ENCODE measurements around the gene PHACTR3.

The PHACTR3 gene

DNA sequence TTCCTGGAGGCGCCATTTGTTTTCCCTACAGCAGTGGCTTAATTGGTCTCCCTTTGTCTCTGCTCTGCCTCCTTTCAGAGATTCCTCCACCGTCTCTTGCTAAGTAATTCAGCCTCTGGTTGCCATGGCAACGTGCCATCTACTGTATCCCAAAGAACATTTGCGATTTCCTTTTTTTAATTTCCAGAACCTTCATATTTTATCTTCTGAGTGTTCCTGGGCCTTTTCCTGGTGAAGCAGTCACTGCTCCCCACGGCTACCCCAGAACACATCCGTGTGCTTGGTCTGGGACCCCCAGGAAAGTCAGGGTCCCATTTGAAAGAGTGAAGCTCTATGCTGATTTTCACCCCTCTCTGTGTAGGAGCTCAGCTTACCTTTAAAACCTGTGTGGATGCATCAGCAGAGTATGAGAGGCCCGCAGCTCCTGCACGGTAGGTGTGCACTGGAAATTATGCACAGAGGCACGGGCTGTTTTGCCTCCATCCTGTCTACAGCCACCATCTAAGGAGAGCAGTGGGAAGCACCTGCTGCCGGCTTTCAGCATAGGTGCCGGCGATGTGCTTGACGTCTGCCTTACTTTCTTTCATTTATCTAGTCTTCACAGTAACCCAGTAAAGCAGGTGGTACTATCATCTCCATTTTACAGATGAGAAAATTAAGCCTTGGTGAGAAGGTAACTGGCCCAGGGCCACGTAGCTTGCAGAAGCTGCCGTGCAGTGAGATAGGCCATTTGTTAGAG lies 206.3 kb downstream of the PHACTR3 start:
- H2AFZ ChIP-seq (ENCODE audit: insufficient read depth, low read length, poor library complexity) = no peak overlapping the region
- no peaks in the 10 kb centered on the region for H3K27me3 ChIP-seq (ENCODE audit: insufficient read depth, low read length)
- no peak overlapping the region for H2BK12ac ChIP-seq (ENCODE audit: low read length)
- H4K8ac ChIP-seq (ENCODE audit: low read depth, low read length) = no peak overlapping the region
- H3K36me3 ChIP-seq (ENCODE audit: control insufficient read depth in 1 of 2, insufficient read depth in 2 of 2, low read length in 2 of 2) = no peaks in the 10 kb centered on the region
- H3K14ac ChIP-seq (ENCODE audit: low read length) = no peak overlapping the region
- no peak overlapping the region for H3K18ac ChIP-seq (ENCODE audit: low read length)
- no CpG with 5 or more reads among the region's 15 CpGs for WGBS (ENCODE audit: extremely low coverage, insufficient coverage, insufficient read length)
- H3K4me2 ChIP-seq (ENCODE audit: low read length) = no peak overlapping the region
- no peak overlapping the region for H4K91ac ChIP-seq (ENCODE audit: low read depth, low read length)
- H3K4me3 ChIP-seq (ENCODE audit: low read depth, low read length) = no peak overlapping the region
- no peak overlapping the region for H3K9ac ChIP-seq (ENCODE audit: low read length)
- no peak overlapping the region for H2BK120ac ChIP-seq (ENCODE audit: insufficient read depth, low read length, poor library complexity)
- H3K79me1 ChIP-seq (ENCODE audit: low read length) = no peaks in the 10 kb centered on the region
- no peak overlapping the region for H3K23ac ChIP-seq (ENCODE audit: low read length)
- H3K9me3 ChIP-seq (ENCODE audit: insufficient read depth, low read depth, low read length) = peaks cover 10% of the 10 kb centered on the region
- no peak overlapping the region for H4K12ac ChIP-seq (ENCODE audit: low read depth, low read length)
- no peak overlapping the region for H3K27ac ChIP-seq (ENCODE audit: low read depth, low read length)
- DNase-seq = no peak
- no peak overlapping the region for H2AK5ac ChIP-seq (ENCODE audit: low read length)
- H3K79me2 ChIP-seq (ENCODE audit: control insufficient read depth, insufficient read depth, low read length, poor library complexity) = no peaks in the 10 kb centered on the region
- H2BK5ac ChIP-seq (ENCODE audit: low read depth, low read length, poor library complexity) = no peak overlapping the region
- H3K4me1 ChIP-seq (ENCODE audit: control insufficient read depth in 1 of 2, insufficient read depth in 2 of 2, low read length in 2 of 2) = no peaks in the 10 kb centered on the region
- H3K4ac ChIP-seq (ENCODE audit: low read depth, low read length) = no peak overlapping the region

- H3K4me2 ChIP-seq (ENCODE audit: low read length) = no peak overlapping the region
- H2AFZ ChIP-seq (ENCODE audit: insufficient read depth, low read length, poor library complexity) = no peak overlapping the region
- no peak for DNase-seq
- H3K4me3 ChIP-seq (ENCODE audit: low read depth, low read length) = no peak overlapping the region
- H3K14ac ChIP-seq (ENCODE audit: low read length) = no peak overlapping the region
- H3K36me3 ChIP-seq (ENCODE audit: control insufficient read depth in 1 of 2, insufficient read depth in 2 of 2, low read length in 2 of 2) = no peaks in the 10 kb centered on the region
- H4K12ac ChIP-seq (ENCODE audit: low read depth, low read length) = no peak overlapping the region
- H2BK12ac ChIP-seq (ENCODE audit: low read length) = no peak overlapping the region
- H4K8ac ChIP-seq (ENCODE audit: low read depth, low read length) = no peak overlapping the region
- no peak overlapping the region for H3K9ac ChIP-seq (ENCODE audit: low read length)
- H4K91ac ChIP-seq (ENCODE audit: low read depth, low read length) = no peak overlapping the region
- no peak overlapping the region for H2AK5ac ChIP-seq (ENCODE audit: low read length)
- H3K4me1 ChIP-seq (ENCODE audit: control insufficient read depth in 1 of 2, insufficient read depth in 2 of 2, low read length in 2 of 2) = no peaks in the 10 kb centered on the region
- H3K27ac ChIP-seq (ENCODE audit: low read depth, low read length) = no peak overlapping the region
- no peak overlapping the region for H3K23ac ChIP-seq (ENCODE audit: low read length)
- no peaks in the 10 kb centered on the region for H3K79me1 ChIP-seq (ENCODE audit: low read length)
- H2BK5ac ChIP-seq (ENCODE audit: low read depth, low read length, poor library complexity) = no peak overlapping the region
- WGBS (ENCODE audit: extremely low coverage, insufficient coverage, insufficient read length) = no CpG with 5 or more reads among the region's 7 CpGs
- no peak overlapping the region for H2BK120ac ChIP-seq (ENCODE audit: insufficient read depth, low read length, poor library complexity)
- no peak overlapping the region for H3K4ac ChIP-seq (ENCODE audit: low read depth, low read length)
- no peak overlapping the region for H3K18ac ChIP-seq (ENCODE audit: low read length)
- H3K79me2 ChIP-seq (ENCODE audit: control insufficient read depth, insufficient read depth, low read length, poor library complexity) = no peaks in the 10 kb centered on the region
- peaks cover 10% of the 10 kb centered on the region for H3K9me3 ChIP-seq (ENCODE audit: insufficient read depth, low read depth, low read length)
- no peaks in the 10 kb centered on the region for H3K27me3 ChIP-seq (ENCODE audit: insufficient read depth, low read length)
Measured at GRCh38 chr20:59811681-59812171, 207.4 kb downstream of the PHACTR3 start.

GRCh38 chr20:59812286-59813125 lies 208.2 kb downstream of the PHACTR3 start:
- H3K9me3 ChIP-seq (ENCODE audit: insufficient read depth, low read depth, low read length) = peaks cover 10% of the 10 kb centered on the region
- H4K8ac ChIP-seq (ENCODE audit: low read depth, low read length) = no peak overlapping the region
- H3K14ac ChIP-seq (ENCODE audit: low read length) = no peak overlapping the region
- H3K4me1 ChIP-seq (ENCODE audit: control insufficient read depth in 1 of 2, insufficient read depth in 2 of 2, low read length in 2 of 2) = no peaks in the 10 kb centered on the region
- no peak overlapping the region for H3K4me3 ChIP-seq (ENCODE audit: low read depth, low read length)
- no peak overlapping the region for H3K23ac ChIP-seq (ENCODE audit: low read length)
- H2BK5ac ChIP-seq (ENCODE audit: low read depth, low read length, poor library complexity) = no peak overlapping the region
- DNase-seq = no peak
- H3K27me3 ChIP-seq (ENCODE audit: insufficient read depth, low read length) = no peaks in the 10 kb centered on the region
- H3K79me2 ChIP-seq (ENCODE audit: control insufficient read depth, insufficient read depth, low read length, poor library complexity) = no peaks in the 10 kb centered on the region
- no peak overlapping the region for H2AFZ ChIP-seq (ENCODE audit: insufficient read depth, low read length, poor library complexity)
- H3K9ac ChIP-seq (ENCODE audit: low read length) = no peak overlapping the region
- no CpG with 5 or more reads among the region's 23 CpGs for WGBS (ENCODE audit: extremely low coverage, insufficient coverage, insufficient read length)
- no peak overlapping the region for H3K27ac ChIP-seq (ENCODE audit: low read depth, low read length)
- no peak overlapping the region for H4K12ac ChIP-seq (ENCODE audit: low read depth, low read length)
- H2BK12ac ChIP-seq (ENCODE audit: low read length) = no peak overlapping the region
- H3K4me2 ChIP-seq (ENCODE audit: low read length) = no peak overlapping the region
- H3K18ac ChIP-seq (ENCODE audit: low read length) = no peak overlapping the region
- H3K36me3 ChIP-seq (ENCODE audit: control insufficient read depth in 1 of 2, insufficient read depth in 2 of 2, low read length in 2 of 2) = no peaks in the 10 kb centered on the region
- no peak overlapping the region for H4K91ac ChIP-seq (ENCODE audit: low read depth, low read length)
- H3K4ac ChIP-seq (ENCODE audit: low read depth, low read length) = no peak overlapping the region
- no peak overlapping the region for H2BK120ac ChIP-seq (ENCODE audit: insufficient read depth, low read length, poor library complexity)
- H2AK5ac ChIP-seq (ENCODE audit: low read length) = no peak overlapping the region
- no peaks in the 10 kb centered on the region for H3K79me1 ChIP-seq (ENCODE audit: low read length)

DNA sequence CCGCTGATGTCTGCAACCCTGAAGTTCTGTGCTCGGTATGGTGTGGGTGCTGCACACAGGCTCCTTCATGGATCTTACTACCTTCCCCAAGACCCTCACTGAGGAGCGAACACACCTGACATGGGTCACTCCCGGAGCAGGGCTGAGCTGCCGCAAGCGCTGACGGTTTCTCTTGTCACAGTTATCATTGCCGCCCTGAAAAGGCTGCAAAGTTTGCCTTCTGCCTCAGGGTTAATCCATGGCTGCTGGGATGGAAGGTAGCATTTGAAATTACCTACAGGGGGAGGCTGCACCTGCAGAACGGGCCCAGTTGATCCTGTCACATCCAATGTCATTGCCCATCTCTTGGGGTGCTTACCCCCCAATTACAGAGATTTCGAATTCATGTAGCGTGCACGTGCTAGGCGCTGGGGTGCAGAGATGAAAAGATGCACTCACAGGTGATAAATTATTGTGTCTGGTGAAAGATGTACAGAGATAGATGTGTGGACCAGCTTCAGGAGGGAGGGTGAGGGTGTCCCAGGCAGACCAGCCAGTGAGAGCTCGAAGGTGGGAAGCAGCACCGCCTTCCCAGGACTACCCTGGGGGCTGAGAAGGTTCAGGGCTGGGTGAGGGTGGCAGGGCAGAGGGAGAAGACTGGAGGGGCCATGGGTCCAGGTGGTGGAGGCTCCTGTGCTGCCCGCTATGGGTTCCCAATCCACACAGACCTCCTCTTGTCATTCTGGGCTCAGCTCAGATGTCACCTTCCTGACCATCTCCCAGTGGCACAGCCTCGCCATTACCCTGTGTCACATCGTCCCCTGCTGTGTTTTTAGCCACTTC lies 209.0 kb downstream of the PHACTR3 start:
- Histone ChIP-seq H3K14ac (ENCODE audit: low read length) (no peak overlapping the region), H3K79me2 (ENCODE audit: control insufficient read depth, insufficient read depth, low read length, poor library complexity) (no peaks in the 10 kb centered on the region), H4K8ac (ENCODE audit: low read depth, low read length) (no peak overlapping the region), H3K18ac (ENCODE audit: low read length) (no peak overlapping the region), H2BK5ac (ENCODE audit: low read depth, low read length, poor library complexity) (no peak overlapping the region), H4K12ac (ENCODE audit: low read depth, low read length) (no peak overlapping the region), H3K4ac (ENCODE audit: low read depth, low read length) (no peak overlapping the region), H3K4me2 (ENCODE audit: low read length) (no peak overlapping the region), H3K9ac (ENCODE audit: low read length) (no peak overlapping the region), H3K4me1 (ENCODE audit: control insufficient read depth in 1 of 2, insufficient read depth in 2 of 2, low read length in 2 of 2) (no peaks in the 10 kb centered on the region), H3K79me1 (ENCODE audit: low read length) (no peaks in the 10 kb centered on the region), H3K36me3 (ENCODE audit: control insufficient read depth in 1 of 2, insufficient read depth in 2 of 2, low read length in 2 of 2) (no peaks in the 10 kb centered on the region), H3K4me3 (ENCODE audit: low read depth, low read length) (no peak overlapping the region), H2BK120ac (ENCODE audit: insufficient read depth, low read length, poor library complexity) (no peak overlapping the region), H2AK5ac (ENCODE audit: low read length) (no peak overlapping the region), H3K27me3 (ENCODE audit: insufficient read depth, low read length) (no peaks in the 10 kb centered on the region), H3K9me3 (ENCODE audit: insufficient read depth, low read depth, low read length) (peaks cover 8% of the 10 kb centered on the region), H4K91ac (ENCODE audit: low read depth, low read length) (no peak overlapping the region), H3K23ac (ENCODE audit: low read length) (no peak overlapping the region), H2BK12ac (ENCODE audit: low read length) (no peak overlapping the region), H2AFZ (ENCODE audit: insufficient read depth, low read length, poor library complexity) (no peak overlapping the region), H3K27ac (ENCODE audit: low read depth, low read length) (no peak overlapping the region)
- WGBS (ENCODE audit: extremely low coverage, insufficient coverage, insufficient read length) = no CpG with 5 or more reads among the region's 18 CpGs
- no peak for DNase-seq
